Activated naive CD4-positive, alpha-beta T cell treated with anti-CD3 and anti-CD28 coated beads for 36 hours (primary cell): Measurements from ENCODE around the gene IFI44. TPM values are rescaled to one million over a fixed set of nuclear protein-coding genes. Genes with fewer than 3 reads are reported as not detected.
A peak's percentile ranks its signal among the peaks of the same experiment; 100 is the strongest.

Source experiments
- CTCF ChIA-PET: fragments of 350-600 bp; sonication (Branson Sonifier 250); formaldehyde crosslinking; loops from one replicate; lab custom pipeline; 2021; ENCODE audit warnings: antibody characterized with exemption; lab: Charles Lee
- DNase-seq: peaks from one replicate; pipeline ENCODE4 v3.0.0-alpha.2; 2020
- H3K27ac Mint-ChIP-seq: one replicate; pipeline ENCODE4 v1.8.0; 2021; ENCODE audit warnings: mild to moderate bottlenecking, mixed read lengths
- H3K27me3 Mint-ChIP-seq: one replicate; pipeline ENCODE4 v1.8.0; 2021; ENCODE audit warnings: low read depth, mixed read lengths
- H3K36me3 Mint-ChIP-seq: one replicate; pipeline ENCODE4 v1.8.0; 2021; ENCODE audit warnings: low read depth, mixed read lengths
- H3K4me1 Mint-ChIP-seq: one replicate; pipeline ENCODE4 v1.8.0; 2021; ENCODE audit warnings: low read depth, mixed read lengths
- H3K4me3 Mint-ChIP-seq: one replicate; pipeline ENCODE4 v1.8.0; 2021; ENCODE audit warnings: mild to moderate bottlenecking, moderate library complexity, mixed read lengths
- H3K9me3 Mint-ChIP-seq: one replicate; pipeline ENCODE4 v1.8.0; 2021; ENCODE audit warnings: mixed read lengths
- intact Hi-C: fragments of 100-400 bp; cut with micrococcal nuclease; formaldehyde crosslinking; loops from one replicate; pipeline ENCODE4 v1.15.1; 2023
- total RNA-seq, 2 experiments: library from RNA; stranded (reverse); gene quantifications; one replicate each; pipeline ENCODE4 v1.2.3, GENCODE V29; 2021

The IFI44 gene
- total RNA-seq, 2 experiments from 2014 or later = 40.1 to 42.3 TPM

GRCh38 chr1:78678324-78678723 is 28.7 kb downstream of the IFI44 start:
- Mint-ChIP-seq H3K4me1 (no peaks in the 10 kb centered on the region), H3K27me3 (peaks cover 3% of the 10 kb centered on the region), H3K4me3 (no peak overlapping the region)

GRCh38 chr1:78681265-78681664 is 31.6 kb downstream of the IFI44 start:
- Mint-ChIP-seq H3K4me1 (no peaks in the 10 kb centered on the region), H3K4me3 (no peak overlapping the region)

More at GRCh38 chr1:78678324-78678723, 28.7 kb downstream of the IFI44 start:
- CTCF ChIA-PET = interaction anchor here (0.8 to 3.2 kb wide), 7 partner anchors 13 to 535 kb away, joined by 3 to 28 read pairs (median 4); partner anchors contain the start of gene IFI44L
- DNase-seq = peak; percentile 22
- H3K36me3 Mint-ChIP-seq = no peaks in the 10 kb centered on the region
- no peaks in the 10 kb centered on the region for H3K9me3 Mint-ChIP-seq
- H3K27ac Mint-ChIP-seq = no peak overlapping the region
- intact Hi-C loops = loop anchor here (5.0 kb wide), 1 partner anchor 159 kb away; no protein-coding TSS in a partner anchor

GRCh38 chr1:78682496-78682895 is 32.9 kb downstream of the IFI44 start:
- no peaks in the 10 kb centered on the region for H3K9me3 Mint-ChIP-seq
- H3K4me3 Mint-ChIP-seq = no peak overlapping the region
- CTCF ChIA-PET = no interaction called here
- peaks cover 3% of the 10 kb centered on the region for H3K27me3 Mint-ChIP-seq
- H3K27ac Mint-ChIP-seq = no peak overlapping the region
- no peaks in the 10 kb centered on the region for H3K36me3 Mint-ChIP-seq
- H3K4me1 Mint-ChIP-seq = no peaks in the 10 kb centered on the region
- no peak for DNase-seq
- intact Hi-C loops = no loop called here

More at GRCh38 chr1:78681265-78681664, 31.6 kb downstream of the IFI44 start:
- Mint-ChIP-seq H3K9me3 (no peaks in the 10 kb centered on the region), H3K27ac (no peak overlapping the region), H3K27me3 (peaks cover 3% of the 10 kb centered on the region), H3K36me3 (no peaks in the 10 kb centered on the region)
- intact Hi-C loops = no loop called here
- no peak for DNase-seq
- CTCF ChIA-PET = interaction anchor here (2.0 kb wide), 1 partner anchor 64 kb away, joined by 9 read pairs; no protein-coding TSS in a partner anchor

- H3K9me3 Mint-ChIP-seq = no peaks in the 10 kb centered on the region
- H3K4me3 Mint-ChIP-seq = no peak overlapping the region
- no peaks in the 10 kb centered on the region for H3K36me3 Mint-ChIP-seq
- CTCF ChIA-PET = interaction anchor here (0.6 to 1.2 kb wide), 3 partner anchors 9 to 599 kb away, joined by 3 read pairs; no protein-coding TSS in a partner anchor
- no peaks in the 10 kb centered on the region for H3K4me1 Mint-ChIP-seq
- no peak overlapping the region for H3K27ac Mint-ChIP-seq
- no peak for DNase-seq
- intact Hi-C loops = no loop called here
- peaks cover 3% of the 10 kb centered on the region for H3K27me3 Mint-ChIP-seq
Observed at GRCh38 chr1:78683079-78683478, 33.4 kb downstream of the IFI44 start.

- H3K27ac Mint-ChIP-seq = no peak overlapping the region
- H3K36me3 Mint-ChIP-seq = no peaks in the 10 kb centered on the region
- no peaks in the 10 kb centered on the region for H3K9me3 Mint-ChIP-seq
- peaks cover 5% of the 10 kb centered on the region for H3K27me3 Mint-ChIP-seq
- H3K4me3 Mint-ChIP-seq = no peak overlapping the region
- no peaks in the 10 kb centered on the region for H3K4me1 Mint-ChIP-seq
- CTCF ChIA-PET = no interaction called here
- no peak for DNase-seq
- intact Hi-C loops = no loop called here
Observed at GRCh38 chr1:78687315-78687714, 37.7 kb downstream of the IFI44 start.

GRCh38 chr1:78687914-78688313 is 38.3 kb downstream of the IFI44 start:
- Mint-ChIP-seq H3K27ac (no peak overlapping the region), H3K36me3 (no peaks in the 10 kb centered on the region), H3K4me1 (no peaks in the 10 kb centered on the region), H3K4me3 (no peak overlapping the region), H3K27me3 (peaks cover 5% of the 10 kb centered on the region), H3K9me3 (no peaks in the 10 kb centered on the region)
- no peak for DNase-seq
- CTCF ChIA-PET = no interaction called here
- intact Hi-C loops = no loop called here

- CTCF ChIA-PET = interaction anchor here (1.0 kb wide), 1 partner anchor 27 kb away, joined by 3 read pairs; no protein-coding TSS in a partner anchor
- H3K4me1 Mint-ChIP-seq = no peaks in the 10 kb centered on the region
- H3K9me3 Mint-ChIP-seq = no peaks in the 10 kb centered on the region
- H3K27ac Mint-ChIP-seq = no peak overlapping the region
- DNase-seq = no peak
- H3K36me3 Mint-ChIP-seq = no peaks in the 10 kb centered on the region
- intact Hi-C loops = no loop called here
- peaks cover 5% of the 10 kb centered on the region for H3K27me3 Mint-ChIP-seq
- H3K4me3 Mint-ChIP-seq = no peak overlapping the region
Observed at GRCh38 chr1:78688697-78689096, 39.1 kb downstream of the IFI44 start.

- H3K4me1 Mint-ChIP-seq = no peaks in the 10 kb centered on the region
- H3K4me3 Mint-ChIP-seq = no peak overlapping the region
- no peaks in the 10 kb centered on the region for H3K36me3 Mint-ChIP-seq
- H3K9me3 Mint-ChIP-seq = no peaks in the 10 kb centered on the region
- intact Hi-C loops = no loop called here
- no peak overlapping the region for H3K27ac Mint-ChIP-seq
- CTCF ChIA-PET = no interaction called here
- DNase-seq = no peak
- H3K27me3 Mint-ChIP-seq = peaks cover 5% of the 10 kb centered on the region
Observed at GRCh38 chr1:78690516-78690915, 40.9 kb downstream of the IFI44 start.

GRCh38 chr1:78691995-78692747 is 42.5 kb downstream of the IFI44 start:
- H3K4me1 Mint-ChIP-seq = no peaks in the 10 kb centered on the region
- H3K4me3 Mint-ChIP-seq = no peak overlapping the region
- no peak overlapping the region for H3K27ac Mint-ChIP-seq
- CTCF ChIA-PET = no interaction called here
- peaks cover 5% of the 10 kb centered on the region for H3K27me3 Mint-ChIP-seq
- DNase-seq = no peak
- H3K9me3 Mint-ChIP-seq = no peaks in the 10 kb centered on the region
- H3K36me3 Mint-ChIP-seq = no peaks in the 10 kb centered on the region
- intact Hi-C loops = no loop called here

- Mint-ChIP-seq H3K4me3 (no peak overlapping the region), H3K9me3 (peaks cover 8% of the 10 kb centered on the region), H3K36me3 (no peaks in the 10 kb centered on the region), H3K4me1 (no peaks in the 10 kb centered on the region), H3K27me3 (peaks cover 15% of the 10 kb centered on the region), H3K27ac (no peak overlapping the region)
- CTCF ChIA-PET = interaction anchor here (0.5 kb wide), 1 partner anchor 16 kb away, joined by 3 read pairs; no protein-coding TSS in a partner anchor
- no peak for DNase-seq
- intact Hi-C loops = no loop called here
Observed at GRCh38 chr1:78699813-78700212, 50.2 kb downstream of the IFI44 start.

GRCh38 chr1:78702426-78702825 is 52.8 kb downstream of the IFI44 start:
- no peaks in the 10 kb centered on the region for H3K36me3 Mint-ChIP-seq
- peaks cover 18% of the 10 kb centered on the region for H3K27me3 Mint-ChIP-seq
- H3K4me3 Mint-ChIP-seq = no peak overlapping the region
- intact Hi-C loops = no loop called here
- H3K4me1 Mint-ChIP-seq = no peaks in the 10 kb centered on the region
- H3K27ac Mint-ChIP-seq = no peak overlapping the region
- no peak for DNase-seq
- CTCF ChIA-PET = no interaction called here
- H3K9me3 Mint-ChIP-seq = peaks cover 8% of the 10 kb centered on the region

GRCh38 chr1:78703806-78704205 is 54.2 kb downstream of the IFI44 start:
- Mint-ChIP-seq H3K27me3 (peaks cover 18% of the 10 kb centered on the region), H3K27ac (no peak overlapping the region), H3K4me1 (no peaks in the 10 kb centered on the region), H3K9me3 (peaks cover 8% of the 10 kb centered on the region), H3K4me3 (no peak overlapping the region), H3K36me3 (no peaks in the 10 kb centered on the region)
- CTCF ChIA-PET = no interaction called here
- intact Hi-C loops = no loop called here
- DNase-seq = no peak
